ENCODE measurements around the gene IMP4. TPM values are rescaled to one million over a fixed set of nuclear protein-coding genes. Genes with fewer than 3 reads are reported as not detected.

The IMP4 gene
- total and polyA plus RNA-seq, 2 experiments from 2014 or later = 52.4 to 56.4 TPM

- no peaks in the 10 kb centered on the region for H3K9me2 ChIP-seq (replicated peaks; ENCODE audit: insufficient read depth)
- H3K4me1 ChIP-seq (ENCODE audit: insufficient read depth) = no peaks in the 10 kb centered on the region
- DNase-seq (ENCODE audit: low spot score) = no peak
- H3K27me3 ChIP-seq = no peaks in the 10 kb centered on the region
- H3K36me3 ChIP-seq (replicated peaks; ENCODE audit: insufficient read depth, low read depth) = no peaks in the 10 kb centered on the region
- no peak overlapping the region for H3K27ac ChIP-seq
- no peak overlapping the region for H2AFZ ChIP-seq
- H3K9me3 ChIP-seq (ENCODE audit: low read depth) = no peaks in the 10 kb centered on the region
- no peaks in the 10 kb centered on the region for H4K20me1 ChIP-seq (ENCODE audit: insufficient read depth, poor library complexity, severe bottlenecking)
- WGBS (ENCODE audit: low lambda C conversion rate, missing lambda C conversion rate) = 95% methylated on average over 19 of the region's 19 CpGs
- no peak for TF ChIP-seq EZH2phosphoT487 (IDR thresholded peaks at IDR 0.05; ENCODE audit: low read depth, severe bottlenecking, unreplicated experiment)
- TF ChIP-seq EZH2 (IDR thresholded peaks at IDR 0.05; ENCODE audit: borderline replicate concordance) = no peak
- no peak for TF ChIP-seq CTCF (IDR thresholded peaks at IDR 0.05; ENCODE audit: poor library complexity)
- no peak overlapping the region for H3K4me2 ChIP-seq
- H3K4me3 ChIP-seq = no peak overlapping the region
- H3K79me2 ChIP-seq = peaks cover 23% of the 10 kb centered on the region
Measured at GRCh38 chr2:130375291-130376266, 32.9 kb downstream of the IMP4 start.

GRCh38 chr2:130376433-130377293 is 34.0 kb downstream of the IMP4 start:
- Histone ChIP-seq H3K9me2 (replicated peaks; ENCODE audit: insufficient read depth) (no peaks in the 10 kb centered on the region), H3K4me1 (ENCODE audit: insufficient read depth) (no peaks in the 10 kb centered on the region), H3K4me2 (no peak overlapping the region), H3K4me3 (no peak overlapping the region), H3K36me3 (replicated peaks; ENCODE audit: insufficient read depth, low read depth) (no peaks in the 10 kb centered on the region), H4K20me1 (ENCODE audit: insufficient read depth, poor library complexity, severe bottlenecking) (no peaks in the 10 kb centered on the region), H3K9me3 (ENCODE audit: low read depth) (no peaks in the 10 kb centered on the region), H3K27me3 (no peaks in the 10 kb centered on the region), H2AFZ (no peak overlapping the region), H3K27ac (no peak overlapping the region), H3K79me2 (peaks cover 18% of the 10 kb centered on the region)
- whole genome bisulfite sequencing (ENCODE audit: low lambda C conversion rate, missing lambda C conversion rate) = 86% methylated on average over 11 of the region's 11 CpGs
- no peak for TF ChIP-seq CTCF (IDR thresholded peaks at IDR 0.05; ENCODE audit: poor library complexity)
- no peak for TF ChIP-seq EZH2phosphoT487 (IDR thresholded peaks at IDR 0.05; ENCODE audit: low read depth, severe bottlenecking, unreplicated experiment)
- no peak for TF ChIP-seq EZH2 (IDR thresholded peaks at IDR 0.05; ENCODE audit: borderline replicate concordance)
- no peak for DNase-seq (ENCODE audit: low spot score)

- Histone ChIP-seq H3K79me2 (peaks cover 18% of the 10 kb centered on the region), H3K9me2 (replicated peaks; ENCODE audit: insufficient read depth) (no peaks in the 10 kb centered on the region), H3K27me3 (no peaks in the 10 kb centered on the region), H3K4me3 (no peak overlapping the region), H3K4me2 (no peak overlapping the region), H3K4me1 (ENCODE audit: insufficient read depth) (no peaks in the 10 kb centered on the region), H3K27ac (no peak overlapping the region), H3K9me3 (ENCODE audit: low read depth) (no peaks in the 10 kb centered on the region), H2AFZ (no peak overlapping the region), H3K36me3 (replicated peaks; ENCODE audit: insufficient read depth, low read depth) (no peaks in the 10 kb centered on the region), H4K20me1 (ENCODE audit: insufficient read depth, poor library complexity, severe bottlenecking) (no peaks in the 10 kb centered on the region)
- TF ChIP-seq EZH2 (IDR thresholded peaks at IDR 0.05; ENCODE audit: borderline replicate concordance) (no peak), CTCF (IDR thresholded peaks at IDR 0.05; ENCODE audit: poor library complexity) (no peak), EZH2phosphoT487 (IDR thresholded peaks at IDR 0.05; ENCODE audit: low read depth, severe bottlenecking, unreplicated experiment) (no peak)
- no peak for DNase-seq (ENCODE audit: low spot score)
- WGBS (ENCODE audit: low lambda C conversion rate, missing lambda C conversion rate) = 93% methylated on average over 5 of the region's 5 CpGs
Measured at GRCh38 chr2:130377491-130377890, 34.8 kb downstream of the IMP4 start.

Measured in hepatocyte (in vitro differentiated cells).